Skeletal muscle satellite cell (primary cell): Measurements from ENCODE around the gene PLXNA4.

Experiments
- H3K27me3 ChIP-seq: 2 replicates; pipeline ENCODE4 v1.7.0; 2013; ENCODE audit warnings: low read length; ENCODE audit not compliant: control insufficient read depth, insufficient read depth
- H3K36me3 ChIP-seq: 2 replicates; pipeline ENCODE4 v1.7.0; 2013; ENCODE audit warnings: mild to moderate bottlenecking, control low read depth, low read length; ENCODE audit not compliant: insufficient read depth
- H3K4me1 ChIP-seq: 2 replicates; pipeline ENCODE4 v1.7.0; 2013; ENCODE audit warnings: low read length; ENCODE audit not compliant: control insufficient read depth, insufficient read depth
- H3K4me2 ChIP-seq: 2 replicates; pipeline ENCODE4 v1.7.0; 2013; ENCODE audit warnings: mild to moderate bottlenecking, low read length
- H3K4me3 ChIP-seq: 2 replicates; pipeline ENCODE4 v1.7.0; 2013; ENCODE audit warnings: low read length
- H3K9ac ChIP-seq: 2 replicates; pipeline ENCODE4 v1.7.0; 2013; ENCODE audit warnings: mild to moderate bottlenecking, low read depth, low read length, moderate library complexity
- H3K9me3 ChIP-seq: replicated peaks from 2 replicates; pipeline ENCODE4 v1.7.0; 2013; ENCODE audit warnings: mild to moderate bottlenecking, control low read depth, low read length

The PLXNA4 gene

GRCh38 chr7:132430041-132430855, 146.0 kb downstream of the PLXNA4 start:
- Histone ChIP-seq H3K36me3 (no peaks in the 10 kb centered on the region), H3K4me2 (no peak overlapping the region), H3K4me1 (no peaks in the 10 kb centered on the region), H3K9me3 (no peaks in the 10 kb centered on the region), H3K4me3 (no peak overlapping the region), H3K27me3 (no peaks in the 10 kb centered on the region), H3K9ac (no peak overlapping the region)

GRCh38 chr7:132429181-132429580, 147.1 kb downstream of the PLXNA4 start:
- Histone ChIP-seq H3K36me3 (no peaks in the 10 kb centered on the region), H3K9me3 (no peaks in the 10 kb centered on the region), H3K4me1 (no peaks in the 10 kb centered on the region), H3K4me2 (no peak overlapping the region), H3K27me3 (no peaks in the 10 kb centered on the region), H3K9ac (no peak overlapping the region), H3K4me3 (no peak overlapping the region)

GRCh38 chr7:132428247-132428919, 147.9 kb downstream of the PLXNA4 start:
- Histone ChIP-seq H3K9me3 (no peaks in the 10 kb centered on the region), H3K4me2 (no peak overlapping the region), H3K36me3 (no peaks in the 10 kb centered on the region), H3K27me3 (no peaks in the 10 kb centered on the region), H3K4me3 (no peak overlapping the region), H3K4me1 (no peaks in the 10 kb centered on the region), H3K9ac (no peak overlapping the region)

- no peaks in the 10 kb centered on the region for H3K9me3 ChIP-seq
- no peaks in the 10 kb centered on the region for H3K4me1 ChIP-seq
- no peak overlapping the region for H3K9ac ChIP-seq
- no peak overlapping the region for H3K4me3 ChIP-seq
- no peaks in the 10 kb centered on the region for H3K27me3 ChIP-seq
- H3K4me2 ChIP-seq, result no peak overlapping the region
- H3K36me3 ChIP-seq, result no peaks in the 10 kb centered on the region
Measured at GRCh38 chr7:132425942-132426341, 150.3 kb downstream of the PLXNA4 start.

GRCh38 chr7:132424821-132425724, 151.2 kb downstream of the PLXNA4 start:
- H3K4me3 ChIP-seq, result no peak overlapping the region
- no peaks in the 10 kb centered on the region for H3K4me1 ChIP-seq
- no peaks in the 10 kb centered on the region for H3K9me3 ChIP-seq
- no peaks in the 10 kb centered on the region for H3K27me3 ChIP-seq
- no peak overlapping the region for H3K9ac ChIP-seq
- H3K36me3 ChIP-seq, result no peaks in the 10 kb centered on the region
- H3K4me2 ChIP-seq, result no peak overlapping the region

GRCh38 chr7:132424277-132424676, 152.0 kb downstream of the PLXNA4 start:
- H3K27me3 ChIP-seq, result no peaks in the 10 kb centered on the region
- H3K36me3 ChIP-seq, result no peaks in the 10 kb centered on the region
- H3K4me3 ChIP-seq, result no peak overlapping the region
- H3K9ac ChIP-seq, result no peak overlapping the region
- H3K4me2 ChIP-seq, result no peak overlapping the region
- no peaks in the 10 kb centered on the region for H3K9me3 ChIP-seq
- H3K4me1 ChIP-seq, result no peaks in the 10 kb centered on the region

- Histone ChIP-seq H3K36me3 (no peaks in the 10 kb centered on the region), H3K4me1 (no peaks in the 10 kb centered on the region), H3K9me3 (no peaks in the 10 kb centered on the region), H3K4me2 (no peak overlapping the region), H3K27me3 (no peaks in the 10 kb centered on the region), H3K9ac (no peak overlapping the region), H3K4me3 (no peak overlapping the region)
Measured at GRCh38 chr7:132423594-132424200, 152.6 kb downstream of the PLXNA4 start.

GRCh38 chr7:132422502-132423111, 153.7 kb downstream of the PLXNA4 start:
- no peak overlapping the region for H3K4me3 ChIP-seq
- H3K4me1 ChIP-seq, result no peaks in the 10 kb centered on the region
- H3K36me3 ChIP-seq, result no peaks in the 10 kb centered on the region
- no peaks in the 10 kb centered on the region for H3K9me3 ChIP-seq
- no peaks in the 10 kb centered on the region for H3K27me3 ChIP-seq
- H3K4me2 ChIP-seq, result no peak overlapping the region
- H3K9ac ChIP-seq, result no peak overlapping the region

GRCh38 chr7:132420527-132420926, 155.7 kb downstream of the PLXNA4 start:
- Histone ChIP-seq H3K9me3 (no peaks in the 10 kb centered on the region), H3K4me2 (no peak overlapping the region), H3K36me3 (no peaks in the 10 kb centered on the region), H3K9ac (no peak overlapping the region), H3K4me1 (no peaks in the 10 kb centered on the region), H3K4me3 (no peak overlapping the region), H3K27me3 (no peaks in the 10 kb centered on the region)

- no peaks in the 10 kb centered on the region for H3K4me1 ChIP-seq
- H3K9ac ChIP-seq, result no peak overlapping the region
- no peaks in the 10 kb centered on the region for H3K27me3 ChIP-seq
- no peak overlapping the region for H3K4me2 ChIP-seq
- H3K4me3 ChIP-seq, result no peak overlapping the region
- H3K36me3 ChIP-seq, result no peaks in the 10 kb centered on the region
- no peaks in the 10 kb centered on the region for H3K9me3 ChIP-seq
Measured at GRCh38 chr7:132419542-132419941, 156.7 kb downstream of the PLXNA4 start.

- Histone ChIP-seq H3K4me1 (no peaks in the 10 kb centered on the region), H3K9me3 (no peaks in the 10 kb centered on the region), H3K4me3 (no peak overlapping the region), H3K27me3 (no peaks in the 10 kb centered on the region), H3K36me3 (no peaks in the 10 kb centered on the region), H3K9ac (no peak overlapping the region), H3K4me2 (no peak overlapping the region)
Measured at GRCh38 chr7:132418840-132419239, 157.4 kb downstream of the PLXNA4 start.
